ENCODE results near the gene SLC15A3. TPM values are rescaled to one million over a fixed set of nuclear protein-coding genes. Genes with fewer than 3 reads are reported as not detected.

SLC15A3 gene
- polyA plus RNA-seq, 1 of the 3 experiments (the other 2 are of a cell fraction), result not detected

GRCh38 chr11:60941371-60942119, 10.4 kb downstream of the SLC15A3 start:
- CTCF ChIA-PET, result interaction anchor here (0.5 to 3.0 kb wide), 5 partner anchors 12 to 353 kb away, joined by 3 to 11 read pairs (median 4); no protein-coding TSS in a partner anchor
- DNase-seq, result no peak
- Histone ChIP-seq H3K4me3 (ENCODE audit: low read depth in 2 of 2, low read length in 1 of 2) (no peak overlapping the region), H3K9ac (no peak overlapping the region), H3K36me3 (replicated peaks in 1 of 2; ENCODE audit: control insufficient read depth in 1 of 2, insufficient read depth in 2 of 2, low read length in 1 of 2) (no peaks in the 10 kb centered on the region), H3K27ac (ENCODE audit: low read depth in 2 of 2, low read length in 1 of 2) (no peak overlapping the region), H3K9me2 (no peaks in the 10 kb centered on the region), H3K4me2 (no peak overlapping the region), H3K79me2 (ENCODE audit: insufficient read depth) (no peaks in the 10 kb centered on the region), H3F3A (replicated peaks; ENCODE audit: insufficient read depth) (no peaks in the 10 kb centered on the region), H3K4me1 (ENCODE audit: control insufficient read depth in 1 of 2, insufficient read depth in 2 of 2, low read depth in 1 of 2, low read length in 1 of 2) (no peaks in the 10 kb centered on the region; a peak in 1 of 4 replicates), H2AFZ (ENCODE audit: low read depth) (no peak overlapping the region), H4K20me1 (ENCODE audit: insufficient read depth) (no peaks in the 10 kb centered on the region), H3K9me3 (no peaks in the 10 kb centered on the region), H3K27me3 (ENCODE audit: insufficient read depth) (no peaks in the 10 kb centered on the region)
- POLR2A ChIA-PET, result no interaction called here
- 65% methylated on average over 4 of the region's 6 CpGs for WGBS (ENCODE audit: low lambda C conversion rate)
- TF ChIP-seq MAX (IDR thresholded peaks at IDR 0.05; ENCODE audit: low read depth) (no peak), SMC3 (IDR thresholded peaks at IDR 0.05; ENCODE audit: low read depth, low read length) (no peak), NFIC (IDR thresholded peaks at IDR 0.05; ENCODE audit: borderline replicate concordance) (no peak), IRF3 (IDR thresholded peaks at IDR 0.05; ENCODE audit: low read depth, low read length) (no peak), EZH2phosphoT487 (IDR thresholded peaks at IDR 0.05; ENCODE audit: borderline replicate concordance, low read depth) (no peak), EP300 (IDR thresholded peaks at IDR 0.05; ENCODE audit: borderline replicate concordance in 1 of 2, low read depth in 1 of 2, low read length in 1 of 2) (no peak), MEF2A (IDR thresholded peaks at IDR 0.05; ENCODE audit: borderline replicate concordance, low read depth) (no peak), MXI1 (IDR thresholded peaks at IDR 0.05; ENCODE audit: low read depth, low read length) (no peak), FOSL2 (IDR thresholded peaks at IDR 0.05; ENCODE audit: borderline replicate concordance, low read depth) (no peak), FOXJ3 (CRISPR knock-in tag; IDR thresholded peaks at IDR 0.05) (no peak), NRF1 (IDR thresholded peaks at IDR 0.05; ENCODE audit: low read depth, low read length) (no peak), ELF1 (IDR thresholded peaks at IDR 0.05) (no peak), TAF1 (IDR thresholded peaks at IDR 0.05; ENCODE audit: borderline replicate concordance, low read depth, low read length) (no peak), RFX5 (IDR thresholded peaks at IDR 0.05; ENCODE audit: low read length) (no peak), YY1 (IDR thresholded peaks at IDR 0.05; ENCODE audit: low read depth) (no peak)
- TF ChIP-seq, protein P1, sequence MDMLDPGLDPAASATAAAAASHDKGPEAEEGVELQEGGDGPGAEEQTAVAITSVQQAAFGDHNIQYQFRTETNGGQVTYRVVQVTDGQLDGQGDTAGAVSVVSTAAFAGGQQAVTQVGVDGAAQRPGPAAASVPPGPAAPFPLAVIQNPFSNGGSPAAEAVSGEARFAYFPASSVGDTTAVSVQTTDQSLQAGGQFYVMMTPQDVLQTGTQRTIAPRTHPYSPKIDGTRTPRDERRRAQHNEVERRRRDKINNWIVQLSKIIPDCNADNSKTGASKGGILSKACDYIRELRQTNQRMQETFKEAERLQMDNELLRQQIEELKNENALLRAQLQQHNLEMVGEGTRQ (IDR thresholded peaks at IDR 0.05; ENCODE audit: borderline replicate concordance, low read depth, low read length), result no peak

All from SK-N-SH (cell line).